HepG2 (cell line): ENCODE results near the gene CCDC85C. TPM values are rescaled to one million over a fixed set of nuclear protein-coding genes. Genes with fewer than 3 reads are reported as not detected.
A peak's percentile ranks its signal among the peaks of the same experiment; 100 is the strongest.

Experiments
- BRF2 ChIP-seq: sonication (generic); formaldehyde crosslinking; IDR thresholded peaks from 2 replicates; pipeline ENCODE4 v1.8.1; 2022; ENCODE audit warnings: mild to moderate bottlenecking, missing genetic modification reagents
- HNF1B ChIP-seq: sonication (generic); formaldehyde crosslinking; IDR thresholded peaks from 2 replicates; pipeline ENCODE4 v1.5.1; 2020; ENCODE audit warnings: mild to moderate bottlenecking, moderate library complexity, missing genetic modification reagents
- HNRNPLL ChIP-seq: fragments of 200-400 bp; formaldehyde crosslinking; IDR thresholded peaks from 2 replicates; pipeline ENCODE4 v1.6.1; 2017; ENCODE audit warnings: mild to moderate bottlenecking, low read depth, low read length; ENCODE audit not compliant: poor library complexity, severe bottlenecking
- KLF9 ChIP-seq: IDR thresholded peaks from 2 replicates; pipeline ENCODE4 v1.6.1; 2016; ENCODE audit warnings: low read depth
- MAZ ChIP-seq, 2 experiments: sonication (generic) in 1 of 2; formaldehyde crosslinking in 1 of 2; IDR thresholded peaks; 2 replicates each; pipeline versions ENCODE4 v1.5.0 to v1.6.1; 2012 to 2020; ENCODE audit warnings: low read depth in 2 of 2, mild to moderate bottlenecking in 2 of 2, borderline replicate concordance in 1 of 2, improper control_type of control experiment in 1 of 2, low read length in 1 of 2, missing genetic modification reagents in 1 of 2, moderate library complexity in 1 of 2
- RAD21 ChIP-seq: fragments of 450-650 bp; formaldehyde crosslinking; IDR thresholded peaks from 2 replicates; pipeline ENCODE4 v1.5.0; 2020; ENCODE audit warnings: mild to moderate bottlenecking
- ZFP62 ChIP-seq: sonication (generic); formaldehyde crosslinking; IDR thresholded peaks from 2 replicates; pipeline ENCODE4 v1.4.0; 2020; ENCODE audit warnings: missing genetic modification reagents
- ZNF142 ChIP-seq: sonication (generic); formaldehyde crosslinking; IDR thresholded peaks from 2 replicates; pipeline ENCODE4 v1.4.0; 2020; ENCODE audit warnings: missing genetic modification reagents
- ZNF256 ChIP-seq: sonication (generic); formaldehyde crosslinking; conservative IDR thresholded peaks from 2 replicates; pipeline ENCODE4 v1.4.0; 2020; ENCODE audit warnings: missing genetic modification reagents
- ZNF646 ChIP-seq: sonication (generic); formaldehyde crosslinking; IDR thresholded peaks from 2 replicates; pipeline ENCODE4 v1.9.0; 2021; ENCODE audit warnings: mild to moderate bottlenecking, missing genetic modification reagents
- ZNF737 ChIP-seq: sonication (generic); formaldehyde crosslinking; IDR thresholded peaks from 2 replicates; pipeline ENCODE4 v1.5.0; 2020; ENCODE audit warnings: missing genetic modification reagents, mild to moderate bottlenecking, borderline replicate concordance
- ZNF776 ChIP-seq: sonication (generic); formaldehyde crosslinking; IDR thresholded peaks from 2 replicates; pipeline ENCODE4 v1.4.0; 2020; ENCODE audit warnings: mild to moderate bottlenecking, missing genetic modification reagents
- polyA plus RNA-seq, 8 experiments: library from polyadenylated mRNA; depleted of rRNA in 3 of 8; stranded (reverse) in 7 of 8; unstranded in 1 of 8; fragments of >200 nt; fragmentation: Illumina TruSeq in 4 of 8; extraction: Trizol in 4 of 8; gene quantifications; 2 replicates each; pipeline versions ENCODE4 v1.2.1 to v1.2.3, GENCODE V29; 2011 to 2016; ENCODE audit warnings: low read depth in 4 of 8, missing spikeins in 1 of 8, mixed read lengths in 1 of 8; ENCODE audit not compliant: insufficient read depth in 1 of 8
- total RNA-seq, 5 experiments: library from RNA; depleted of rRNA; stranded (reverse); fragments of >200 nt; fragmentation: Illumina TruSeq; extraction: Trizol; gene quantifications; 2 replicates each; pipeline ENCODE4 v1.2.3, GENCODE V29; 2016; ENCODE audit warnings: low read depth in 1 of 5

Gene CCDC85C
- total and polyA plus RNA-seq, 2 of the 13 experiments (the other 11 are each of a cell fraction or from before 2014, with no cell fraction given), result 18.8 to 43.8 TPM

GRCh38 chr14:99628887-99629618 is 25.0 kb upstream of the CCDC85C start (continued):
- TF ChIP-seq ZNF142 (CRISPR knock-in tag), result no peak
- peak; percentile 51 for TF ChIP-seq HNRNPLL
- TF ChIP-seq ZFP62, result no peak
- peak; percentile 98 for TF ChIP-seq RAD21 (CRISPR knock-in tag)
- TF ChIP-seq ZNF256, result no peak
- no peak for TF ChIP-seq MAZ (IDR thresholded peaks at IDR 0.05; ENCODE audit: borderline replicate concordance, low read depth, low read length)
- TF ChIP-seq MAZ (CRISPR knock-in tag; IDR thresholded peaks at IDR 0.05; ENCODE audit: low read depth), result no peak
- no peak for TF ChIP-seq BRF2 (CRISPR knock-in tag)
- TF ChIP-seq HNF1B (CRISPR knock-in tag), result peak; percentile 49; the same call in 1 of the 2 replicates
- no peak for TF ChIP-seq ZNF737 (CRISPR knock-in tag)
- TF ChIP-seq KLF9 (CRISPR knock-in tag), result no peak
- TF ChIP-seq ZNF776 (CRISPR knock-in tag), result no peak
- TF ChIP-seq ZNF646 (CRISPR knock-in tag), result no peak
